H4 (cell line): Measurements from ENCODE around the gene C5orf34. TPM values are rescaled to one million over a fixed set of nuclear protein-coding genes. Genes with fewer than 3 reads are reported as not detected.

ENCODE experiments used
- total RNA-seq: library from RNA; depleted of rRNA; stranded (reverse); fragments of >200 nt; shearing (Covaris generic); gene quantifications from 2 replicates; pipeline ENCODE4 v1.2.3, GENCODE V29; 2014; rRNA removed

C5orf34 gene
- total RNA-seq, 1 experiment from 2014 or later: 14.4 TPM

Other genes with a start within 250 kb of the C5orf34 start
- gene HMGCS1, start 201.7 kb downstream of the C5orf34 start, total RNA-seq: 54.3 and 57.0 TPM in 2 replicates
- gene CCL28, start 102.8 kb downstream of the C5orf34 start, total RNA-seq: not detected in 2 replicates
- gene TMEM267, start 31.3 kb downstream of the C5orf34 start, total RNA-seq: 16.4 and 17.7 TPM in 2 replicates
- gene PAIP1, start 41.9 kb upstream of the C5orf34 start, total RNA-seq: 186 and 222 TPM in 2 replicates
- 74.1 and 97.7 TPM in 2 replicates for gene NNT, start 88.0 kb upstream of the C5orf34 start, total RNA-seq